GM12874 (cell line): Measurements from ENCODE around the gene PFKFB2.

Experiments
- TF ChIP-seq, protein P1 (sequence below): IDR thresholded peaks from 2 replicates; pipeline ENCODE4 v1.5.1; 2011; ENCODE audit warnings: low read depth, mild to moderate bottlenecking, control low read depth, low read length, moderate library complexity; ENCODE audit not compliant: insufficient read depth

Gene PFKFB2

DNA sequence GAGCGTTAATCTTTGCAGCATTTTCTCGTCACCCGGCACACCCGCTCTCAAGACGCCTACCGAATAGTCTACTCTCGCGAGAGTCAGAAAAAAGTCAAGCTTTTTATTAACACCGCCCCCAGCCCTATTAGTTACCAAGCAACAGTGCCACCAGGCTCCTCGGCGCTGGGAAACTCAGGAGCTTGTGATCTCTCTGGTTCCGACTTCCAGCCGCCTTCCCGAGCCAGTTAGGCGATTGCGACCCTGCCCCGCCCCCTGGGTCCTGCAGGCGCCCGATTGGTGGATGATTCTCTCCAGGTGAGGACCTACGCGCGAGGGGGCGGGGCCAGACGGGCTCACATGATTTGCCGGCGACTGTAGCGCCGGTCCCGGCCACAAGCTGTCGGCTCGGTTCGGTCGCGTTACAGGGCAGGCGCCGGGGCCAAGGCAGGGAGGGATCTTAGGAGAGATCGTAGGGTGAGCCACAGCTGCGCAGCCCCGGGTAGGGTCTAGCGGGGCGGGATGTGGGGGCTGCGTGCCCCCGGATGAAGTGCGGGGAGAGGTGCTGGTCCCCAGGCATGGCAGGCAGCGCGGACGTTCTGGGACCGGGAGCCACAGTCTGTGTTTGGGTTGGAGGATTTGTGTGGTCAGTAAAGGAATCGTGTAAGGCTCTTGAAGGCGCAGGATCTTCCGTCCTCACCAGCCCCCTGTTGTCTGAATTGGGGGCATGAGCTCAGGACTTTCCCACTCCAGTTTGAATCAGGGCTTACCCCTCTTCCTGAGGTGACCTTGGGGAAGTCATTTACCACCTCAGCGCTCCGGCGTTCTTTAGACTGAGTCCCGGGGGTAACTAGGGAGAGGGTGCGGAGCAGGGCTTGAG lies at the start of gene PFKFB2:
Gene PFKFB2 (plus strand): TSS at position 365 of the 859 bp plus-strand sequence. CDS start 1,443 bp downstream, outside the sequence.
- TF ChIP-seq, protein P1, sequence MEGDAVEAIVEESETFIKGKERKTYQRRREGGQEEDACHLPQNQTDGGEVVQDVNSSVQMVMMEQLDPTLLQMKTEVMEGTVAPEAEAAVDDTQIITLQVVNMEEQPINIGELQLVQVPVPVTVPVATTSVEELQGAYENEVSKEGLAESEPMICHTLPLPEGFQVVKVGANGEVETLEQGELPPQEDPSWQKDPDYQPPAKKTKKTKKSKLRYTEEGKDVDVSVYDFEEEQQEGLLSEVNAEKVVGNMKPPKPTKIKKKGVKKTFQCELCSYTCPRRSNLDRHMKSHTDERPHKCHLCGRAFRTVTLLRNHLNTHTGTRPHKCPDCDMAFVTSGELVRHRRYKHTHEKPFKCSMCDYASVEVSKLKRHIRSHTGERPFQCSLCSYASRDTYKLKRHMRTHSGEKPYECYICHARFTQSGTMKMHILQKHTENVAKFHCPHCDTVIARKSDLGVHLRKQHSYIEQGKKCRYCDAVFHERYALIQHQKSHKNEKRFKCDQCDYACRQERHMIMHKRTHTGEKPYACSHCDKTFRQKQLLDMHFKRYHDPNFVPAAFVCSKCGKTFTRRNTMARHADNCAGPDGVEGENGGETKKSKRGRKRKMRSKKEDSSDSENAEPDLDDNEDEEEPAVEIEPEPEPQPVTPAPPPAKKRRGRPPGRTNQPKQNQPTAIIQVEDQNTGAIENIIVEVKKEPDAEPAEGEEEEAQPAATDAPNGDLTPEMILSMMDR, result no peak

DNA sequence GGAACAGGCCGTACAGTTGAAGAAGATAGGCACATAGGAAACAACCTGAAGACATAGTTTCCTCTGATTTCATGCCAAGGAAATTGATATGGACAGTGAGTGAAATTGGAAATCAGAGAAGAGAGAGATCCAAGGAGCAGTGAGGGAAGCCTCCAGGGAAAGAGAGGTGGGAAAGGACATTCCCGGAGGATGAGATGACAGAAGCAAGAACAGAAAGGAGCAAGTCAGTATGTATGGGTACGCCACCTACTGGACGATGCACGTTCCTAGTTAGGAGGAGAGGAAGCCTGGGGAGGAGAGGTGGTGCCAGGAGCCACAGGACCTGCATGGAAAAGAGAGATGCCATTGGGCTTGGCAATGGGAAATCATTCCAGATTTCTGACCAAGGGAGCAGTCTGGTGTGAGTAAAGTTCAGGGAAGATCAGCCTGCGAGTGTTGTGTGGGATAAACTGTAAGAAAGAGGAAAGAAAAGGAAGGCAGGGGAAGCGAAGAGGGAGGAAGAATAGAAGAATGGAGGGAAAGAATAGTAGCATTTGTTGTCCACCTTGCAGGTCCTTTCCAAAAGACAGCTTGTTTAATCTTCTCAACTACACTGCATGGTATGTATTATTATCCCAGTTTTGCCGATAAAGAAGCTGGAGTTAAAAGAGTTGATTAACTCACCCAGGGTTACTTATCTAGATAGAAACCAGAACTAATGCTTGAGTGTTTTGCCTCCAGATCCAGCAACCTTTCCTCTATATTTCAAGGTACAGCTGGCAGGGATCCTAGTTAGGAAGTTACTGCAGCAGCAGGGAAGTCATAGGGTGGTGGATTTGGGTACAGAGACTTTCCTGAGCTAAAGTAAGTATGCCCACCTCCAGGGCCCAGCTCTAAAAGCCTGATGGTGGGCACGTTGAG lies 47.9 kb upstream of the PFKFB2 start:
- TF ChIP-seq, protein P1, result peak; percentile 84

DNA sequence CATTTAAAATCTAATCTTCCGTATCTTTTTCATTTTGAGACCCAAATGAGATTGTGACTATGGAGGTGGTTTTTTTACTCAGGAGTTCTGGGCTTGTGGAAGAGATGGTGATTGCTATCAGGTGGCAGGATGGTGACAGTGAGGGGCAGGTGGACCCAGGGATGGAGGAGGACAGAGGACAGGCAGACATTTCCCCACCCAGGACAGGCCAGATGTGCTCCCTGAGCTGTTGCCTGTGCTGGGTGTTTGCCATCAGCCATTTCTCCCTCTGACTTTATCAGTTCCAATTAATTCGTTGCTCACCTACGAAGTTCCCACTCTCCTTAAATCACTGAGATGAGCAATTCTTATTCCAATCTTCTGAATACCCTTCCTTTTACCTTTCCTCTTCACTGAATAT lies 47.0 kb upstream of the PFKFB2 start:
- TF ChIP-seq, protein P1, result no peak

DNA sequence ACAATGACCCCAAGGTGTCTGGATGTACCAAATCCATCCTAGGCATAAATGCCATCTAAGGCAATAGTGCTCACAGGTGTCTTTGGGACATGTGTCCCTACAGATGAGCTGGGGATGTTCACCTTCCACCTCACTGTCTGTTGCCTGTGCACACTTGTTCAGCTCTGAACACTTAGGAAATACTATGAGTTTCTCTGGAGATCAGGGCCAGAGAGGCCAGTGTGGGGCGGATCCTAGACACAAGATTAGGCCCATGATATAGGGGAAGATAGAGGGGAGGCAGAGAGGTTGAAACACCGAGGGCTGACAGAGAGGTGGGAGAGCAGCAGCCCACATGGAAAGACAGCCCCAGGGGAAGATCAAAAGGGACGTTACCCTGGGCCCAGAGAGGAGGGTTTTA lies 46.2 kb upstream of the PFKFB2 start:
- TF ChIP-seq, protein P1, result no peak

DNA sequence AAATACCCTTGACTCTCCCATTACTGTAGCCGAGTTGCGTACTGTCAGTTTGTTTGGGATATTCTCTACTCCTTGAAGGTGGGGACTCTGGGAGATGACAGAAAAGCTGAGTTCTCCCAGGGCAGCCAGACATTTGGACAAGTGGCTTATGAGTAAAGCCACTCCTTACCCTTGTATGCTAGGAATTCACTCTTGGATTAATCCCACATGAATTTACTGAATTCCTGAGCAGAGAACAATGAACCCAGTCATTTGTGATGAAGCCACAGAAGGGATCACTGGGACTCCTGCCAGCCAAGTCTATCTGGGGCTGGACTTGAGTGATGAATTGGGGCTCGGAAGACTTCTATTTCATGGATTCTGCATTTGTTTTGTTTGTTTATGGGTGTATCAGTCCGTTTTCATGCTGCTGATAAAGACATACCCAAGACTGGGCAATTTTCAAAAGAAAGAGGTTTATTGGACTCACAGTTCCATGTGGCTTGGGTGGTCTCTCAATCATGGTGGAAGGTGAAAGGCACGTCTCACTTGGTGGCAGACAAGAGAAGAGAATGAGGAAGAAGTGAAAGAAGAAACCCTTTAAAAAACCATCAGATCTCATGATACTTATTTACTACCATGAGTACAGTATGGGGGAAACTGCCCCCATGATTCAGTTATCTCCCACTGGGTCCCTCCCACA lies 45.6 kb upstream of the PFKFB2 start:
- TF ChIP-seq, protein P1, result no peak

DNA sequence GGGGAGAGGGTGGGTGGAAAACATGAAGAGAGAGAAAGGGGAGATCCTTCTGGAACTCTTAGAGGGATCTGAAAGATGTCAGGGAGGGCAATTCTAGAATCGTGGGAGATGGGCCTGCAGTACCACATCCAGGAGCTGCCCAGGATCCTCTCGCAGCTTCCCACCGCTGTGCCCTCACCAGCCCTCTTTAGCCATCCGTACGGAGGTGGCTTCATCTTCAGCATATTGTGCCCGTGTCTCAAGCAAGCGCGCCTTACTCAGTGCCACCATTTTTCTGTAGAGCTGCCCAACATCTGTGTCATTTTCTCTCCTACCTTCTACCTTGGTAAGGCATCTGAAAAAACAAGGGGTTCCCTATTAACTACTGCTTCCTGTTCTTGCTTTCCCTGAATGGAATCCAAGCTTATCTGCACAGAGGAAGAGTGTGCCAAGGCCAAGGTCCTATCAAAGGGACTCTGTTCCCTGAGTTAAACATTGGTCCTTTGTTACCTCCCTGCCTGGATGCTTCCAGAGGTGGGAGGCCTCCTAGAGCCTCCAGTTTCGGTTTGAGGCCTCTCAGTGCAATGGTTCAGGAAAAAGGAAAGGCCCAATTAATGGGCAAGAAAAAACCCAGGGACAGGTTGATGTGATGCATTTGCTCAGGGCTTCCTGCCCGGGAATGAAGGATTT lies 43.8 kb upstream of the PFKFB2 start:
- TF ChIP-seq, protein P1, result no peak
